OCI-LY3 (cell line): ENCODE data around the gene EHBP1.

Experiments
- H2AFZ ChIP-seq: fragments of 200-600, 300-600 bp; shearing (Covaris generic); 2 replicates; pipeline ENCODE4 v1.6.0; 2014; ENCODE audit warnings: antibody characterized with exemption, low read depth, low read length
- H3K27ac ChIP-seq: fragments of 200-600, 300-600 bp; sonication (generic); 2 replicates; pipeline ENCODE4 v1.5.1; 2014; ENCODE audit warnings: mild to moderate bottlenecking, low read length, moderate library complexity, mixed read lengths
- H3K27me3 ChIP-seq: fragments of 200-600, 300-600 bp; sonication (generic); 2 replicates; pipeline ENCODE4 v1.6.1; 2014; ENCODE audit warnings: low read depth, low read length, mixed read lengths
- H3K36me3 ChIP-seq: fragments of 200-600, 300-600 bp; sonication (generic); replicated peaks from 2 replicates; pipeline ENCODE3; 2014; ENCODE audit warnings: low read depth, low read length, mixed read lengths
- H3K4me1 ChIP-seq: fragments of 300-600, 200-600 bp; sonication (generic); 2 replicates; pipeline ENCODE4 v1.6.1; 2014; ENCODE audit warnings: low read length, mixed read lengths
- H3K4me2 ChIP-seq: fragments of 200-600, 300-600 bp; sonication (generic); 2 replicates; pipeline ENCODE4 v1.6.1; 2014; ENCODE audit warnings: low read length, mixed read lengths
- H3K4me3 ChIP-seq: fragments of 300-600, 200-600 bp; sonication (generic); 2 replicates; pipeline ENCODE4 v1.5.1; 2014; ENCODE audit warnings: antibody characterized with exemption, mild to moderate bottlenecking, low read length, moderate library complexity
- H3K79me2 ChIP-seq: fragments of 300-600, 200-600 bp; shearing (Covaris generic); 2 replicates; pipeline ENCODE4 v1.6.1; 2014; ENCODE audit warnings: mild to moderate bottlenecking, low read length, mixed read lengths
- H3K9ac ChIP-seq: fragments of 300-600, 200-600 bp; shearing (Covaris generic); 2 replicates; pipeline ENCODE4 v1.6.0; 2014; ENCODE audit warnings: mild to moderate bottlenecking, low read length, moderate library complexity
- H3K9me3 ChIP-seq: fragments of 200-600, 300-600 bp; shearing (Covaris generic); 2 replicates; pipeline ENCODE4 v1.6.1; 2014; ENCODE audit warnings: low read length, mixed read lengths; ENCODE audit not compliant: insufficient read depth
- H4K20me1 ChIP-seq: fragments of 200-600, 300-600 bp; sonication (generic); 2 replicates; pipeline ENCODE4 v1.6.1; 2016; ENCODE audit warnings: low read length, mixed read lengths; ENCODE audit not compliant: insufficient read depth
- EZH2phosphoT487 ChIP-seq: fragments of 200-600 bp; shearing (Covaris generic); IDR thresholded peaks from 2 replicates; pipeline ENCODE4 v1.6.1; 2018; ENCODE audit warnings: antibody characterized with exemption, mixed run types, low read depth
- TF ChIP-seq, protein P1 (sequence below): fragments of 200-600, 300-600 bp; sonication (generic); IDR thresholded peaks from 2 replicates; pipeline ENCODE4 v1.5.1; 2014; ENCODE audit warnings: antibody characterized with exemption, low read length, low read depth

The EHBP1 gene

DNA sequence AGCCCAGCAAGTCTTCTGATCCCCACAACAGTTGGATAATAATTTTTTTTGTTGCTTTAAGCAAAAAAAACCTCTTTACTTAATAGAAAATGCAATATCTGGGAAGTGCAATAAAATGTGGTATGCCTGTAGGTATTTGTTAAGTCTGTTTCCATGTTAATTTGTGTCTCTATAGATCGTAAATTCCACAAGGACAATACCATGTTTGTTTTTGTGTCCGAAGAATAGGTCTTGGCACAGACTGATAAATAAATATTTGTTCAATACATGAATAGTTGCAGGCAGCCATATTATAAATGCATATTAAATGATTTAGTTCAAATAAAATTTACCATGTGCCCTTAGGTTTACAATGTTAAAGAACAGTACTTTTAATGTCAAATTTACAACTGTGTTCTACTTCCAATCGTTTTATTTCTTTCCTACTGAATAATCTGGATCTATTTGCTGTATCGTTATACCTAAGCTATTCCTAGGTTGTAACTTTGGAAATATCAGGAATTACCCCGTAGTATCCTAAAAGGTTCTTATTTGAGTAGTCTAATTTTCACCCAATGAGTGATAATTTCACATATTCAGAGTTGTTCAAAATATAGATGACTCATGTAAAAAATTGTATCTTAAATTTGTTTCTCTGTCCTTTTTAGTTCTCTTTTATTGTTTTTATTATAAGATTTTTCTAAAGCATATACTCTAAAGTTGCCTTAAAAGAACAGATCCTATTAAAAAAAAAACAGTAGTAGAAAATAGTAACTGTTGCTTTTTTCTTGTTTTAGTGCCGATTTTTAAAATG is 151.8 kb downstream of the EHBP1 start:
- H3K27ac ChIP-seq: no peak overlapping the region
- H3K9ac ChIP-seq: no peak overlapping the region
- no peak overlapping the region for H2AFZ ChIP-seq
- H3K4me1 ChIP-seq: no peaks in the 10 kb centered on the region
- H4K20me1 ChIP-seq: no peaks in the 10 kb centered on the region
- TF ChIP-seq, protein P1, sequence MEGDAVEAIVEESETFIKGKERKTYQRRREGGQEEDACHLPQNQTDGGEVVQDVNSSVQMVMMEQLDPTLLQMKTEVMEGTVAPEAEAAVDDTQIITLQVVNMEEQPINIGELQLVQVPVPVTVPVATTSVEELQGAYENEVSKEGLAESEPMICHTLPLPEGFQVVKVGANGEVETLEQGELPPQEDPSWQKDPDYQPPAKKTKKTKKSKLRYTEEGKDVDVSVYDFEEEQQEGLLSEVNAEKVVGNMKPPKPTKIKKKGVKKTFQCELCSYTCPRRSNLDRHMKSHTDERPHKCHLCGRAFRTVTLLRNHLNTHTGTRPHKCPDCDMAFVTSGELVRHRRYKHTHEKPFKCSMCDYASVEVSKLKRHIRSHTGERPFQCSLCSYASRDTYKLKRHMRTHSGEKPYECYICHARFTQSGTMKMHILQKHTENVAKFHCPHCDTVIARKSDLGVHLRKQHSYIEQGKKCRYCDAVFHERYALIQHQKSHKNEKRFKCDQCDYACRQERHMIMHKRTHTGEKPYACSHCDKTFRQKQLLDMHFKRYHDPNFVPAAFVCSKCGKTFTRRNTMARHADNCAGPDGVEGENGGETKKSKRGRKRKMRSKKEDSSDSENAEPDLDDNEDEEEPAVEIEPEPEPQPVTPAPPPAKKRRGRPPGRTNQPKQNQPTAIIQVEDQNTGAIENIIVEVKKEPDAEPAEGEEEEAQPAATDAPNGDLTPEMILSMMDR: no peak
- TF ChIP-seq EZH2phosphoT487: no peak
- H3K27me3 ChIP-seq: no peaks in the 10 kb centered on the region
- no peak overlapping the region for H3K4me2 ChIP-seq
- H3K79me2 ChIP-seq: no peaks in the 10 kb centered on the region
- H3K4me3 ChIP-seq: no peak overlapping the region
- H3K36me3 ChIP-seq: peaks cover 3% of the 10 kb centered on the region
- no peaks in the 10 kb centered on the region for H3K9me3 ChIP-seq

DNA sequence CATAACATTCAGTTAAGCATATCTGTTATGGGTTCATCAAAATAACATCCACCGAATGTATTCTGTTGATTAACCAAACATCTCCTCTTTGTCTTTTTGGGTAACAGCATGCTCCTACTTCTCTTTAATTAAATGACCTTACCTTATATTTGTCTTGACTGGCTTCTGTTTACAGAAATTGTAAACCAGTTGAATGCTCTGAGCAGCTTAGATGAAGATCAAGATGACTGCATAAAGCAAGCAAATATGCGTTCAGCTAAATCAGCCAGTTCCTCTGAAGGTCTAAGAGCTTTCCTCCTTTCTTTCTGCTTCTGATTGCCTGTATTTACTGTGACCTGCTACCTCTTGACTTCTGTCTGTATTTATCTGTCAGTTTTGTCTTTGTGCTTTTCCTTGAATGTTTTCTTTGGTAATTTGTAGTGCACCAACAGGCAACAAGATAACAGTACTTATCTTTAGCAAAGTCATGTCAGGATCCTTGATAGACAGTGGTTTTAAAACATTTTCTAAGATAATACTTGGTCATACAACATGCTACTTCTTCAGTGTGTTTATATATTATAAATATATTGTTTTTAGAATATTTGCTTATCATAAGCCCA is 152.8 kb downstream of the EHBP1 start:
- Histone ChIP-seq H3K36me3 (peaks cover 3% of the 10 kb centered on the region), H3K27ac (no peak overlapping the region), H3K4me2 (no peak overlapping the region), H3K27me3 (no peaks in the 10 kb centered on the region), H3K79me2 (no peaks in the 10 kb centered on the region), H2AFZ (no peak overlapping the region), H3K9ac (no peak overlapping the region), H3K9me3 (no peaks in the 10 kb centered on the region), H3K4me1 (no peaks in the 10 kb centered on the region), H3K4me3 (no peak overlapping the region), H4K20me1 (no peaks in the 10 kb centered on the region)
- TF ChIP-seq, protein P1: no peak
- no peak for TF ChIP-seq EZH2phosphoT487

GRCh38 chr2:62868947-62869346 is 163.4 kb downstream of the EHBP1 start:
- H3K27ac ChIP-seq: no peak overlapping the region
- no peaks in the 10 kb centered on the region for H4K20me1 ChIP-seq
- TF ChIP-seq, protein P1: no peak
- no peak for TF ChIP-seq EZH2phosphoT487
- H3K9me3 ChIP-seq: no peaks in the 10 kb centered on the region
- H3K79me2 ChIP-seq: no peaks in the 10 kb centered on the region
- H3K4me3 ChIP-seq: no peak overlapping the region
- H3K27me3 ChIP-seq: no peaks in the 10 kb centered on the region
- H3K4me1 ChIP-seq: no peaks in the 10 kb centered on the region
- H2AFZ ChIP-seq: no peak overlapping the region
- H3K36me3 ChIP-seq: peaks cover 12% of the 10 kb centered on the region
- no peak overlapping the region for H3K9ac ChIP-seq
- no peak overlapping the region for H3K4me2 ChIP-seq

DNA sequence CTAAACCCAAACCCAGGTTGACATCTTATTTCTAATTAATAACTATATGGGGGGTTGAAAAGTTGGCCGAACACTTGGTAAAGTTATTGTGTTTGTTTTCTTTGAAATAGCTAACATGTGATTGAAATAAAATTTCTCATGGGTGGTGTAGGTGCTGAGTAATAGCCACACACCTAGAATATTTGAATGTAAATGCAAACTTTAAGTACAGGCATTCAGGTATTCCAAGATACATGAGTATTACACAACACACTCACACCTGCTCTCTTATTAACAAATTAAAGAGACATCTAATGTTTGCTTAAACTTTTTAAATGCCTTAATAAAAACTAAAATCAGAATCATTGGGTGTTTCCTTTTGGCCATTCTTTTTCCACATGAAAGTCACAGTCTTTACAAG is 165.5 kb downstream of the EHBP1 start:
- H3K4me2 ChIP-seq: no peak overlapping the region
- no peak overlapping the region for H3K27ac ChIP-seq

More for the DNA sequence above, 165.5 kb downstream of the EHBP1 start:
- H3K4me1 ChIP-seq: no peaks in the 10 kb centered on the region
- no peaks in the 10 kb centered on the region for H3K27me3 ChIP-seq
- H3K36me3 ChIP-seq: peaks cover 24% of the 10 kb centered on the region
- no peaks in the 10 kb centered on the region for H3K79me2 ChIP-seq
- no peaks in the 10 kb centered on the region for H3K9me3 ChIP-seq
- no peak overlapping the region for H2AFZ ChIP-seq
- H3K4me3 ChIP-seq: no peak overlapping the region
- H4K20me1 ChIP-seq: no peaks in the 10 kb centered on the region
- TF ChIP-seq EZH2phosphoT487: no peak
- TF ChIP-seq, protein P1: no peak
- no peak overlapping the region for H3K9ac ChIP-seq
